ENCODE measurements around the gene WNT2. TPM values are rescaled to one million over a fixed set of nuclear protein-coding genes. Genes with fewer than 3 reads are reported as not detected.

The WNT2 gene
- polyA plus RNA-seq, 1 donor (not counting 4 experiments of a cell fraction or from before 2014, with no cell fraction given), result not detected

- dilution Hi-C loops (cut with MboI; ENCODE audit: extremely low pct_ligation_motif_present, low sequenced_read_pairs), result no loop called here
- DNase-seq (ENCODE audit: low read depth, low spot score), result no peak
- H3K27me3 ChIP-seq (ENCODE audit: control insufficient read depth, extremely low read depth, insufficient read depth, low read length), result peaks cover 5% of the 10 kb centered on the region
Measured at GRCh38 chr7:117350027-117350426, 27.2 kb upstream of the WNT2 start.

GRCh38 chr7:117349570-117349969 lies 26.7 kb upstream of the WNT2 start:
- H3K27me3 ChIP-seq (ENCODE audit: control insufficient read depth, extremely low read depth, insufficient read depth, low read length), result peaks cover 5% of the 10 kb centered on the region
- H3K4me1 ChIP-seq (ENCODE audit: control insufficient read depth, extremely low read depth, insufficient read depth, low read length), result no peaks in the 10 kb centered on the region
- no peak overlapping the region for H3K4me3 ChIP-seq (ENCODE audit: control insufficient read depth in 2 of 3, extremely low read depth in 1 of 3, insufficient read depth in 2 of 3, low read depth in 1 of 3, low read length in 3 of 3)
- no peaks in the 10 kb centered on the region for H3K79me2 ChIP-seq (ENCODE audit: control insufficient read depth, insufficient read depth, low read length)
- TF ChIP-seq CTCF (optimal IDR thresholded peaks at IDR 0.05 in 1 of 3, IDR thresholded peaks at IDR 0.05 in 1 of 3, conservative IDR thresholded peaks at IDR 0.05 in 1 of 3; ENCODE audit: extremely low read depth in 1 of 3, insufficient read depth in 2 of 3, low read length in 3 of 3) (no peak), EZH2 (IDR thresholded peaks at IDR 0.05; ENCODE audit: low read length) (no peak)
- no peaks in the 10 kb centered on the region for H3K9me1 ChIP-seq (ENCODE audit: control insufficient read depth, extremely low read depth, insufficient read depth, low read length)
- dilution Hi-C loops (cut with MboI; ENCODE audit: extremely low pct_ligation_motif_present, low sequenced_read_pairs), result no loop called here
- H3K36me3 ChIP-seq (ENCODE audit: control insufficient read depth in 2 of 2, extremely low read depth in 1 of 2, insufficient read depth in 2 of 2, low read length in 2 of 2), result no peaks in the 10 kb centered on the region
- no peak overlapping the region for H3K27ac ChIP-seq (ENCODE audit: control insufficient read depth, insufficient read depth, low read length)
- no peaks in the 10 kb centered on the region for H4K20me1 ChIP-seq (ENCODE audit: control insufficient read depth, extremely low read depth, insufficient read depth, low read length)
- no peak overlapping the region for H2AFZ ChIP-seq (ENCODE audit: control insufficient read depth, low read length)
- no peaks in the 10 kb centered on the region for H3K9me3 ChIP-seq (ENCODE audit: control insufficient read depth, low read depth, low read length)
- H3K9ac ChIP-seq (ENCODE audit: control insufficient read depth, extremely low read depth, insufficient read depth, low read length), result no peak overlapping the region
- no peak for DNase-seq (ENCODE audit: low read depth, low spot score)
- no peak overlapping the region for H3K4me2 ChIP-seq (ENCODE audit: control insufficient read depth, extremely low read depth, insufficient read depth, low read depth, low read length)
- no peak for FAIRE-seq

More at GRCh38 chr7:117350027-117350426, 27.2 kb upstream of the WNT2 start:
- no peak overlapping the region for H3K27ac ChIP-seq (ENCODE audit: control insufficient read depth, insufficient read depth, low read length)
- no peaks in the 10 kb centered on the region for H3K9me3 ChIP-seq (ENCODE audit: control insufficient read depth, low read depth, low read length)
- H3K4me3 ChIP-seq (ENCODE audit: control insufficient read depth in 2 of 3, extremely low read depth in 1 of 3, insufficient read depth in 2 of 3, low read depth in 1 of 3, low read length in 3 of 3), result no peak overlapping the region
- H2AFZ ChIP-seq (ENCODE audit: control insufficient read depth, low read length), result no peak overlapping the region
- no peak overlapping the region for H3K9ac ChIP-seq (ENCODE audit: control insufficient read depth, extremely low read depth, insufficient read depth, low read length)
- H3K9me1 ChIP-seq (ENCODE audit: control insufficient read depth, extremely low read depth, insufficient read depth, low read length), result no peaks in the 10 kb centered on the region
- no peaks in the 10 kb centered on the region for H4K20me1 ChIP-seq (ENCODE audit: control insufficient read depth, extremely low read depth, insufficient read depth, low read length)
- no peak for TF ChIP-seq CTCF (optimal IDR thresholded peaks at IDR 0.05 in 1 of 3, IDR thresholded peaks at IDR 0.05 in 1 of 3, conservative IDR thresholded peaks at IDR 0.05 in 1 of 3; ENCODE audit: extremely low read depth in 1 of 3, insufficient read depth in 2 of 3, low read length in 3 of 3)
- FAIRE-seq, result no peak
- H3K4me1 ChIP-seq (ENCODE audit: control insufficient read depth, extremely low read depth, insufficient read depth, low read length), result no peaks in the 10 kb centered on the region
- no peaks in the 10 kb centered on the region for H3K79me2 ChIP-seq (ENCODE audit: control insufficient read depth, insufficient read depth, low read length)
- no peak overlapping the region for H3K4me2 ChIP-seq (ENCODE audit: control insufficient read depth, extremely low read depth, insufficient read depth, low read depth, low read length)
- no peaks in the 10 kb centered on the region for H3K36me3 ChIP-seq (ENCODE audit: control insufficient read depth in 2 of 2, extremely low read depth in 1 of 2, insufficient read depth in 2 of 2, low read length in 2 of 2)
